ENCODE data around the gene CPA4. TPM values are rescaled to one million over a fixed set of nuclear protein-coding genes. Genes with fewer than 3 reads are reported as not detected.

Gene CPA4
- total RNA-seq, 2 donors from 2014 or later: 0.23 TPM; not detected in 1

DNA sequence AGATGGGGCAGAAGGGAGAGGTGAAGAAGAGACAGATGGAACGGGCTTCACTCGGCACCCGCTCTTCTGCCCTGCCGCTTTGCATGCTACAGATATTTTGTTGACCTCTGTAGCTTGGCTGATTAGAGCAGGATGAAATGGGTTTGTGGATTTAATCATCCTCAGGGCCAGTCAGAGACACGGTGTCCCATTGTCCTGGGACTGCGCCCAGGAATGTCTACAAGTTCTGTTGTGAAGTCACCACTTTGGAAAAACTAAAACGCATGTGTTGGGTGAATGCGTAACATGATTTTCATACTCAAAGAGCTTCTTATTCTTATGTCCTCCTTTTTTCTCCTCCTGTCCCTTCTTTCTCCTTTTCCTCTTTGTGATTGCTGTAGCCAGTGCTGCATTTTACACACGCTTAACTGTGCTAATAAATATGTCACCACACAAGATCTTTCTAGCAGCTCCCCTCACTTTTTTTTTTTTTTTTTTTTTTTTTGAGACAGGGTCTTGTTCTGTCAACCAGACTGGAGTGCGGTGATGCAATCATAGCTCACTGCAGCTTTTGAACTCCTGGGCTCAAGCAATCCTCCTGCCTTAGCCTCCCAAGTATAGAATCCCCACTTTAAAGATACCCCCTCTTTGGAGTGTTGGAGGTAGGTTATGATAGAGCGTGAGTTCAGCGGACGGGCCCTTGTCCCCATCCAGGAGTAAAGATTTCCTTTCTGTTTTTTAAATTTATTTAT is 3.4 kb downstream of the CPA4 start:
- DNase-seq (ENCODE audit: low spot score): no peak
- TF ChIP-seq POLR2AphosphoS5 (IDR thresholded peaks at IDR 0.05): no peak
- TF ChIP-seq, protein P1, sequence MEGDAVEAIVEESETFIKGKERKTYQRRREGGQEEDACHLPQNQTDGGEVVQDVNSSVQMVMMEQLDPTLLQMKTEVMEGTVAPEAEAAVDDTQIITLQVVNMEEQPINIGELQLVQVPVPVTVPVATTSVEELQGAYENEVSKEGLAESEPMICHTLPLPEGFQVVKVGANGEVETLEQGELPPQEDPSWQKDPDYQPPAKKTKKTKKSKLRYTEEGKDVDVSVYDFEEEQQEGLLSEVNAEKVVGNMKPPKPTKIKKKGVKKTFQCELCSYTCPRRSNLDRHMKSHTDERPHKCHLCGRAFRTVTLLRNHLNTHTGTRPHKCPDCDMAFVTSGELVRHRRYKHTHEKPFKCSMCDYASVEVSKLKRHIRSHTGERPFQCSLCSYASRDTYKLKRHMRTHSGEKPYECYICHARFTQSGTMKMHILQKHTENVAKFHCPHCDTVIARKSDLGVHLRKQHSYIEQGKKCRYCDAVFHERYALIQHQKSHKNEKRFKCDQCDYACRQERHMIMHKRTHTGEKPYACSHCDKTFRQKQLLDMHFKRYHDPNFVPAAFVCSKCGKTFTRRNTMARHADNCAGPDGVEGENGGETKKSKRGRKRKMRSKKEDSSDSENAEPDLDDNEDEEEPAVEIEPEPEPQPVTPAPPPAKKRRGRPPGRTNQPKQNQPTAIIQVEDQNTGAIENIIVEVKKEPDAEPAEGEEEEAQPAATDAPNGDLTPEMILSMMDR (IDR thresholded peaks at IDR 0.05): no peak
- no peak for TF ChIP-seq POLR2A (IDR thresholded peaks at IDR 0.05)
- H3K4me3 ChIP-seq: no peak overlapping the region
- no peaks in the 10 kb centered on the region for H3K27me3 ChIP-seq (replicated peaks; ENCODE audit: insufficient read depth)
- H3K27ac ChIP-seq: no peak overlapping the region
- H3K4me1 ChIP-seq (replicated peaks): no peaks in the 10 kb centered on the region
- no peaks in the 10 kb centered on the region for H3K9me3 ChIP-seq
- H3K36me3 ChIP-seq: no peaks in the 10 kb centered on the region
- intact Hi-C loops (cut with DNase I): no loop called here
- WGBS: 82% methylated on average over 13 of the region's 13 CpGs

DNA sequence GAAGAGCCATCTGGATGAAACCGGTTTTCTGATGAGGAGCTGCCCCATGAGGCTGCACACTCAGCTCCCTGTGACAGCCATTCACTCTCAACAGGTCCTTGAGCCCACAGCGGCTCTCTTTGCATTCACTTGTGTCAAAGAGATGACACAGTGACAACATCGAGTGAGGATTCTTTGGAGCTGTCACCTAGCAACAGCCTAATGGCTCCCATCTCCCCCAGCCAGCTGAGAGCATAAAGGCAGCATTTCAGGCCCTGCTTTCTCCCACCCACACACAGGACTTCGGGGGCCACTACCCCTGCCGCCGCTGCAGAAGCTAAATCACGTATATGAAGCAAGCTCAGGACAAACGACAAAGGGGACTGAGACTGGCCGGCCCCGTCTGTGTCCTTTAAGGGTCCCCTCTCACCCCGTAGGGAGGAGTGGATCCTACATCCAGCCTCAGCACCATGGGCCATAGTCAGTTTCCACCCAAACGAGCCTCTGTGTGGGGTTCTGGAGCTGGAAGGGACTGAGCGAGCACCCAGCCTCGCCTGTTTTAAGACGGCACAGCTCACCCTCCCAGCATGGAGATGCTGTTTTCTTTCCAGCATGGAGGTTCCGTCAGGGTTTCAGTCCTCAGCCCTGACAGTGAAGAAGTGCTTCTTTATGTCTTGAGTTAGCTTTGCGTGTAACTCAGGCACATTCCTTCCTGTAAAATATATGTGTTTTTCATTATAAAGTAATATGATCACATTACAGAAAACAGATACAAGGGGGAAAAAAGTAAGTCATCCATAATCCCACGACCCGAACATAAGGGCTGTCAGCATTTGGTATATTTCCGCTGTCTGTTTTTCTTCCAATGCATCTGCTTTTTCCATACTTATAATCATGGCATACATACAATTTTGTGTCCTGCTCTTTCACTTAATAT is 4.9 kb downstream of the CPA4 start:
- Histone ChIP-seq H3K36me3 (no peaks in the 10 kb centered on the region), H3K27ac (no peak overlapping the region), H3K4me3 (no peak overlapping the region), H3K4me1 (replicated peaks) (no peaks in the 10 kb centered on the region), H3K27me3 (replicated peaks; ENCODE audit: insufficient read depth) (no peaks in the 10 kb centered on the region), H3K9me3 (no peaks in the 10 kb centered on the region)
- DNase-seq (ENCODE audit: low spot score): no peak
- intact Hi-C loops (cut with DNase I): no loop called here
- WGBS: 86% methylated on average over 20 of the region's 20 CpGs
- TF ChIP-seq POLR2A (IDR thresholded peaks at IDR 0.05) (no peak), POLR2AphosphoS5 (IDR thresholded peaks at IDR 0.05) (no peak)
- TF ChIP-seq, protein P1 (IDR thresholded peaks at IDR 0.05): no peak

DNA sequence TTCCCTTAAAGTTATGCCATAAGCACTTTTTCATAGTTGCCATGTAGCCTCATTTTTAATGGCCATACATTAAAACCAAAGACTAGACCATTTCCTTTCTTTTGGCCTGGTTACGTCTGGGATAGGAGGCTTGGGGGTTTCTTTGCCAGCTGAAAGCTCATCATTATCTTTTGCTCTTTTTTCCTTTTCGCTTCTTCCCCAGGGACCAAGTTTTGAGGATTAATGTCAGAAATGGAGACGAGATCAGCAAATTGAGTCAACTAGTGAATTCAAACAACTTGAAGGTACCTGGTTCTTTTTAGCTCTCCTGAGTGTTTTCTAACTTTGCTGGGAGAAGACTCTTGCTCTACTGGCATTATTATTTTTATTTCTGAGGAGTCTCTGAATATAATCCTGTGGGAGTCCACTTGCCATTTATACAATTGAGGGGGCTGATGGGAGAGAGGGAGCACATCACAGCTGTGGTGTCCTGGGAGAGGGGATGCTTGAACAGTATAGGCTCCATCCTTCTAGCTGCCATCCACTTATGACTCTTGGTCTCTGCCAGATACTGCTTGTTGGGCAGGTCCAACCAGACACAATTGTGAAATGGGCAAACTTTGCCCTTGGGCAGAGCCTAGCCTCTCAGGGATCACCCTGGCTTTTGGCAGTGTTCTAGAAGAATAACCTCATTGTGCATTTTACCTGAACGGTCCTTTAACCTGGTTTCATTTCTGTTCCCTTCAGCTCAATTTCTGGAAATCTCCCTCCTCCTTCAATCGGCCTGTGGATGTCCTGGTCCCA is 5.8 kb downstream of the CPA4 start:
- no peaks in the 10 kb centered on the region for H3K4me1 ChIP-seq (replicated peaks)
- H3K27ac ChIP-seq: no peak overlapping the region
- no peak for DNase-seq (ENCODE audit: low spot score)
- intact Hi-C loops (cut with DNase I): no loop called here
- H3K36me3 ChIP-seq: no peaks in the 10 kb centered on the region
- TF ChIP-seq, protein P1 (IDR thresholded peaks at IDR 0.05): no peak
- TF ChIP-seq POLR2AphosphoS5 (IDR thresholded peaks at IDR 0.05): no peak
- TF ChIP-seq POLR2A (IDR thresholded peaks at IDR 0.05): no peak
- 85% methylated on average over 5 of the region's 5 CpGs for WGBS
- no peaks in the 10 kb centered on the region for H3K27me3 ChIP-seq (replicated peaks; ENCODE audit: insufficient read depth)
- H3K4me3 ChIP-seq: no peak overlapping the region
- no peaks in the 10 kb centered on the region for H3K9me3 ChIP-seq

DNA sequence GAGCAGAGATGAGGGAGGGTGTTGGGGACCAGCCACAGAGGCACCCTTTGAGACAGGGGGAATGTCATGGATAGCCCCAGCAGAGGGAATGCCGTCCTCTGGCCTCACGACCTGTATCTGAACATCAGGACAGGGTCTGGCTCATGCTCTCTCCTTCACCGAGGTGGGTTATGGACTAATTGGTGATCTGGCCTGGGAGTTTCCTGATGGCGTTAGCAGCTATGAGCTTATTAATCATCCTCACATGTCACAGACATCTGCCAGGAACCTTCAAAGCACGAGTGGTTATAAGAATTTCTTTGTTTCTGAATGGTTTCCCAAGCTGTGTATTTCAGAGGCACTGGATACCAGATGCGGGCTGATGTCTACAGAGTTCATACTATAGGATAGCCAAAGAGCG is 6.9 kb downstream of the CPA4 start:
- Histone ChIP-seq H3K9me3 (no peaks in the 10 kb centered on the region), H3K4me3 (no peak overlapping the region), H3K27me3 (replicated peaks; ENCODE audit: insufficient read depth) (no peaks in the 10 kb centered on the region), H3K36me3 (no peaks in the 10 kb centered on the region), H3K27ac (no peak overlapping the region), H3K4me1 (replicated peaks) (no peaks in the 10 kb centered on the region)
- WGBS: 77% methylated on average over 7 of the region's 7 CpGs
- DNase-seq (ENCODE audit: low spot score): no peak
- intact Hi-C loops (cut with DNase I): no loop called here
- TF ChIP-seq, protein P1 (IDR thresholded peaks at IDR 0.05): no peak
